GM15510 (cell line): ENCODE measurements around the gene SPEF2.

Experiments used
- POLR2A ChIP-seq: IDR thresholded peaks from 3 replicates; pipeline ENCODE4 v1.6.1; 2011; ENCODE audit warnings: borderline replicate concordance; ENCODE audit not compliant: insufficient read length; ENCODE audit errors: extremely low read depth

The SPEF2 gene

DNA sequence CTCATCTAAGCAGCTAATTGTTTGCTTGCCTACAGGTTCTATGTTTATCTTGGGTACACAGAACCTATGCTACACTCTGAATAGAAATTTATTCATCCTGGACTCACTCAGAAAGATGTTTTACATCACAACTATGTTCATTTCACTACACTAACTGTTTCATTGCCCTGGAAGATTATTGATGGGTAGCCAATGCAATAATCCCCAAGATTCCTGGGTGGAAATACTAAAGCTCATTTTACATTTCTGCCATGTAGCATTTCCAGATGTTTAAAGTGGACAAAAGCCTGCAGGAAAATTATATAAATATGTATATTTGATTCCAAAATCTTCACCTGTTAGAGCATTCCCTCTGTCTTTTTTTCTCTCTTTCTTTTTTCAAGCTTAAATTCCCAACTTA lies 187.2 kb downstream of the SPEF2 start:
- TF ChIP-seq POLR2A = no peak

DNA sequence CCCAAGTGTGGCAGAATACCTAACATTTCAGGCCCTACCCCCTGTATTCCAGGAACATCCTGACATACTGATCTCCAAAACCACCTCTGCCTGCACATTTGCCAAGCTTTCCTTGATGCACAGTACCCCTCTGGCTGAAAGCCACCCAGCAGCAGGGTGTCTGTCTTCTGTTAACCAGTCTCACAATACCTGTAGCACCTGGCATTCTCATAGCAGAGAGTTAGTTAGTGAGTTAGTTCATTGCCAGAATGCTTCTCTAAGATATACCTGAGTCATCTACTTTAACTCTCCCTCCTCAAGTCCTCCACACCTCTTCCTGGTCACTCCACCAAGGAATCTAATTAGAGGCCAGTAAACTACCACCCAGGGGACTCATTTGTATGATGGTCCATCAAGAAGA lies 192.9 kb downstream of the SPEF2 start:
- TF ChIP-seq POLR2A = no peak

DNA sequence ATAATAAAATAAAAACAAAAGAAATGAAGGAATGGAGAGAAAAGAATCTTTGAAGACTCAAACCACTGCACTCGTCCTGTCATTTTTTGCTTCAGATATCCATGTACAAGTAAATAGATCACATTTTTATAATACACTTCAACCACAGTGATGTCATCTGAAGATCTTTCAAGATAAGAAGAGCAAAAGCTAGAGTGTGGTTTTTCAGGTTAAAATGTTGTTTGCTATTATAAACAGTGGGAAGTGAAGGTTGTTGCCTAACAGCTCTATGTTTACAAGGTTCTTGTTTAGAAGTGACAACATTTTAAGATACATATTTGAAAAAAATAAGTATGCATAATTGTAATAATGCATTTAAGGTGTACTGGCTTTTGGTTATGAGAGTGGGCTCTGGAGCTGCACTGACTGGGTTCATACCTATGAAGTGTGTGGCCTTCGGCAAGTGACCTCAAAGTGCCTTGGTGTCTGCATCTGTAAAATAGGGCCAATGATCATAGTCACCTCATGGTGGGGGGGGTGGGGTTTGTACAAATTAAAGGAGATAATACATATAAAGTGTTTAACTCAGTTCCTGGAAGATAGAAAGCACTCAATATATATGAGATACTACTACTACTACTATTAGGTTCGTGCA lies 193.6 kb downstream of the SPEF2 start:
- no peak for TF ChIP-seq POLR2A

DNA sequence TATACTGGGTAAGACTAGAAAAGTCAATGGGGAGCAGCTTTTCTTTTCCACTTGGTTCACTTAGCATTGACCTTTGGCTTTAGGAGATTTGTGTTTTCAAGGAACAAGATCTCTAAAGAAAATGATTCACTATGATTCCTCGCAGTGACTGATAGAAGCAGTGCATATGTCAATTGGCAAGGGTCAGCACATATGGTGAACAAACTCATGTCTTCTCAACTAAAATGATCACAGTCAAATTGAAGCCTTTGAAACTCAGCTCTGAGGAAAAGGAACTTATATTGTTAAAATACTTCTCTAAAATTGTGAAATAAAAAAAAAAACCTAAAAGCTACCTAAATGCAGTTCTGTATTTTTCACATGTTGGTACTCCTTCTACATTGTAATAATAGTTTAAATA lies 195.9 kb downstream of the SPEF2 start:
- TF ChIP-seq POLR2A = no peak

DNA sequence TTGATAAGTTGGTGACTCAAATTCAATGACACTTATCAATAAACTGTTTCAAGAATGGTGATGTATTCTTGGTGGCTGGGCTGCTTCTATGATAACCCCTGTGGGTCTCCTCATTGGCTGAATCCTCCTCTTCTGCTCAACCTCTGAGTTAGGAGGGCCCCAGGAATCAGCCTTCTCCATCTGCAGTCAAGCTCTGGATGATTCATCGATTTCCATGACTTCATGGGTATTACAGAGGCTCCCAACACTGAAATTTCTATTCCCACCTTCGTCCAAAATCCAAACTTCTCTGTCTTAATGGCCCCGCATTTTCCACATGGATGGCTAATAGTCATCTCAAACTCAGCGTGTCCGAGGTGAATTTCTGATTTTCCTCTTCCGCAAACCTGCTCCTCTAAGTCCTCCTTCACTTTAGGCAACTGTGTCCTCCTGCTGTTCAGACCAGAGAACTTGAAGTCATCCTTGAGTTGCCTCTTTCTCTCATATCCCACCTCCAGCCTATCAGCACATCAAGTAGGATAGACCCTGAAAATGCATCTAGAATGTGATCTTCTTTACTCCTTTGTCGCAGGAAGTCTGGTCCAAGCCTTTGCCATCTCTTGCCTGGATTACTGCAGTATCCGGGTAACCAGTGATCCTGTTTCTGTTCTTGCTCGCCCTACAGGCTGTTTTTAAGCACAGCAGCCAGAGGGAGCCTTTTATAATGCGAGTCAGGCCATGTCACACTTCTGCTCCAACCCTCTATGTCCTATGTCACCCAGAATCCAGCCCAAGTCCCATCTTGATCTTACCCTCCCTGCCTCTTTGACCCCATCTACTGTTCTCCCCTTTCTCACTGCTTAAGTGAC lies 197.7 kb downstream of the SPEF2 start:
- TF ChIP-seq POLR2A = no peak

GRCh38 chr5:35816881-35817521 lies 199.3 kb downstream of the SPEF2 start:
- no peak for TF ChIP-seq POLR2A

GRCh38 chr5:35819026-35819425 lies 201.4 kb downstream of the SPEF2 start:
- no peak for TF ChIP-seq POLR2A

DNA sequence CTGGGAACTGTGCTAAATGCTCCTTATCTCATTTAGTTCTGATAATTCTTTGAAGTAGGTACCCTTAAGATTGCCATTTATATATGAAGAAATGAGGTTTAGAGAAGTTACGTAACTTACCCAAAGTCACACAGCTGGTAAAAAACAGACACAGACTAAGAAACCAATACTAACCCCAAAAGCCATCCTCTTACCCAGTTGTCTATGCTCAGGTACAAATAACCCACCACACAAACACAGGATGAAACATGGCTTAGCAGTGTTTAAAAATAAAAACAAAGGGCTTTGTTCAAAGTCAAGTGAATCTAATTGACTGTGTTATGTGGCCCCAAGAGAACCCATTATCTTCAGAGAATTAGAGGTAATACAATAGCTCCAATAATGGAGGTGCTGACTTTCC lies 202.0 kb downstream of the SPEF2 start:
- no peak for TF ChIP-seq POLR2A

GRCh38 chr5:35820735-35821134 lies 203.1 kb downstream of the SPEF2 start:
- TF ChIP-seq POLR2A = no peak

DNA sequence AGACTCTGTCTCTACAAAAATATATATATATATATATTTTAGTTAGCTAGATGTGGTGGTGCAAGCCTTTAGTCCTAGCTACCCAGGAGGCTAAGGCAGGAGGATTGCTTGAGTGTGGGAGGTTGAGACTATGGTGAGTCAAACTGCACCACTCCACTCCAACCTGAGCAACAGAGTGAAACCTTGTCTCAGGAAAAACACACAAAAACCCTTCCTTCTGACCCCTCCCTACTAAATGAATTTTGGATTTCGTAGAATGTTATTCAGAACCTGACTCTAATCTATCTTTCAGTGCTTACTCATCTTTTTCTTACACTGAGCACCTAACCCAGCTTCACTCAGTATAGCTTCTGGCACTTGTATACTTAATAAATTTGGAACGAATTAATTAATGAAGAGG lies 203.8 kb downstream of the SPEF2 start:
- TF ChIP-seq POLR2A = no peak

- no peak for TF ChIP-seq POLR2A
Observed at GRCh38 chr5:35822511-35822910, 204.8 kb downstream of the SPEF2 start.

DNA sequence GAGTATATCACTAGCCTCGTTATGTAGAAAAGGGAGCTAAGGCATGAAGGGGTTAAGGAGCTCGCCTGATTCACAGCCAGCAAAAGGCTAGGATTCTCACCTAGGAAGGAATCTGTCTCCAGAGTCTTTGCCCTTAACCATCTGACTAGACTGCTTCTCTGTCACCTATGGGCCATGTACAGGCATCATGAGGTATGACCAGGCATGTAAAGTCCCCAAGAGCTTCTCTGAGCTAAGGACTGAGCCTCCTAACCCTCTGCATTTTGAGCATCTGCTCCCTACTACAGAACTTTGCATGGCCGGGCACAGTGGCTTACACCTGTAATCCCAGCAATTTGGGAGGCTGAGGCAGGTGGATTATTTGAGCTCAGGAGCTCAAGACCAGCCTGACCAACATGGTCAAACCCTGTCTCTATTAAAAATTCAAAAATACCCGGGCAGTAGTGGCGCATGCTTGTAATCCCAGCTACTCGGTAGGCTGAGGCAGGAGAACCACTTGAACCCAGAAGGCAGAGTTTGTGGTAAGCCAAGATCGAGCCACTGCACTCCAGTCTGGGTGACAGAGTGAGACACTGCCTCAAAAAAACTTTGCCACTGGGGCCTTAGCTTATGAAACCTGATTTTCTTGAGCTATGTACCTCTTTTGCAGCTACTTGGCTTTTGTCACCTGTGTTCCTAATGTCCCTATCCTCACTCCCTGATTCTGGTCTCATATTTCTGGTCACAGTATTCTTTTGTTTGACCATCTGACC lies 205.9 kb downstream of the SPEF2 start:
- TF ChIP-seq POLR2A = no peak

DNA sequence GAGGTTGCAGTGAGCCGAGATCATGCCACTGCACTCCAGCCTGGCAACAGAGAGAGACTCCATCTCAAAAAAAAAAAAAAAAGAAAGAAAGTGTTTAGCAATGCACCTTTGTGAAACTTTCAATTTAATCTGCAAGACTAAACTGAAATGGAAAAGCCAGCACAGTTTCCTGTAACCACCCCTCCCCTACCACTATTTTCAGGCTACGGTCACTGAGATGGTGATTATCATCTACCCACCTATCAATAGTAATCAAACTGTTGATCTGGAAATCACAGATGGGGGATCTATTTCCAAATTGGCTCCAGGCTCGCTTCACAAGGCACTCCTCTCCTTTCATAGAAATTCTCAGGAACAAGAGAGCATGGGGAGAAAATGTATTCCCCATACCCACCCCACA lies 208.4 kb downstream of the SPEF2 start:
- TF ChIP-seq POLR2A = no peak

GRCh38 chr5:35826554-35826953 lies 208.9 kb downstream of the SPEF2 start:
- TF ChIP-seq POLR2A = no peak

DNA sequence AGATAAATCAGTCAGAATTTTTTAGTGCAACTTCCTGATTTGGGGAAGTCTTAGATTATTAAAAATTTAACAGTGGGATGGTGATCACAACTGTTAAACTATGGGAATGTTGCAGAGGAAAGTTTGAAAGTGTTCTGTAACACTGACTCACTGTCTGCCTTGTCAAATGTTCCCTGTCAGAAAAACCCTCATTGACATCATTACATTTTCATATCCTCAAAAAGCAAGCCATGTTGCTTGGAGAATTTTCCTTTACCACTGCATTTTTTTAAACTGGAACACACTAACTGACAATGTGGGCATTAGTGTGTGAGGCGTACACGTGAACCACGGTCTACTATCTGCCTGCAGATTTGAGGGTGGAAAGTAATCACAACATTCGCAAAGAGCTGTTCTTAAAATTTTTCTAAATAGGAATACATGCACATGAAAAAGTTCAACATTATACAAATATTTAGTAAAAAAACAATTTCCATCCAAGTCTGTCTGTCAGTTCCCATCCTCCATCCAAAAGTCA lies 210.5 kb downstream of the SPEF2 start:
- no peak for TF ChIP-seq POLR2A
